Neuronal stem cell (in vitro differentiated cells): Measurements from ENCODE around the gene PTPRM.

Experiments used
- DNase-seq: peaks from one replicate; pipeline ENCODE4 v3.0.0-alpha.2; 2013; ENCODE audit warnings: low spot score
- H2AFZ ChIP-seq: one replicate; pipeline ENCODE4 v1.6.1; 2013; ENCODE audit warnings: mild to moderate bottlenecking, low read length, inconsistent platforms
- H2AK5ac ChIP-seq: 2 replicates; pipeline ENCODE4 v1.6.1; 2013; ENCODE audit warnings: low read depth, mild to moderate bottlenecking, inconsistent platforms, low read length, moderate library complexity, mixed read lengths
- H2BK120ac ChIP-seq: 2 replicates; pipeline ENCODE4 v1.6.1; 2013; ENCODE audit warnings: low read depth, mild to moderate bottlenecking, inconsistent platforms, low read length, moderate library complexity, mixed read lengths
- H2BK12ac ChIP-seq: one replicate; pipeline ENCODE4 v1.6.1; 2013; ENCODE audit warnings: low read length, inconsistent platforms
- H2BK15ac ChIP-seq: 2 replicates; pipeline ENCODE4 v1.6.1; 2013; ENCODE audit warnings: mild to moderate bottlenecking, low read length, inconsistent platforms, mixed read lengths
- H2BK5ac ChIP-seq: one replicate; pipeline ENCODE4 v1.6.1; 2013; ENCODE audit warnings: inconsistent platforms, mild to moderate bottlenecking, low read length, moderate library complexity
- H3K14ac ChIP-seq: one replicate; pipeline ENCODE4 v1.6.1; 2013; ENCODE audit warnings: low read length, inconsistent platforms
- H3K18ac ChIP-seq: 2 replicates; pipeline ENCODE4 v1.6.1; 2013; ENCODE audit warnings: low read length, inconsistent platforms
- H3K23ac ChIP-seq: 2 replicates; pipeline ENCODE4 v1.6.1; 2013; ENCODE audit warnings: low read depth, mild to moderate bottlenecking, mixed read lengths, low read length, inconsistent platforms; ENCODE audit not compliant: poor library complexity
- H3K27ac ChIP-seq: replicated peaks from 3 replicates; pipeline ENCODE4 v1.5.1; 2013; ENCODE audit warnings: low read length, inconsistent platforms
- H3K27me3 ChIP-seq, 3 experiments: 2 replicates each; pipeline ENCODE4 v1.6.1; 2013; ENCODE audit warnings: low read length in 3 of 3, mild to moderate bottlenecking in 2 of 3, inconsistent platforms in 1 of 3, low read depth in 1 of 3, mixed read lengths in 1 of 3, moderate library complexity in 1 of 3; ENCODE audit not compliant: control insufficient read depth in 3 of 3, insufficient read depth in 3 of 3
- H3K36me3 ChIP-seq, 2 donors: replicated peaks in 1 of 2; 2 replicates each; pipeline ENCODE4 v1.6.1; 2013; ENCODE audit warnings: low read length in 2 of 2; ENCODE audit not compliant: control insufficient read depth in 2 of 2, insufficient read depth in 2 of 2
- H3K4ac ChIP-seq: 2 replicates; pipeline ENCODE4 v1.6.1; 2013; ENCODE audit warnings: inconsistent platforms, mild to moderate bottlenecking, low read length, moderate library complexity
- H3K4me1 ChIP-seq, 2 donors: 1 replicate in 1 of 2; 2 replicates in 1 of 2; pipeline ENCODE4 v1.6.1; 2013; ENCODE audit warnings: low read length in 2 of 2, low read depth in 1 of 2; ENCODE audit not compliant: control insufficient read depth in 2 of 2, insufficient read depth in 1 of 2
- H3K4me2 ChIP-seq: one replicate; pipeline ENCODE4 v1.6.1; 2013; ENCODE audit warnings: mild to moderate bottlenecking, low read length, inconsistent platforms; ENCODE audit not compliant: insufficient read depth, poor library complexity, severe bottlenecking
- H3K4me3 ChIP-seq, 2 donors: 2 replicates each; pipeline ENCODE4 v1.5.1; 2013; ENCODE audit warnings: low read length in 2 of 2, mild to moderate bottlenecking in 2 of 2, inconsistent platforms in 1 of 2, moderate library complexity in 1 of 2
- H3K79me1 ChIP-seq: one replicate; pipeline ENCODE4 v1.6.1; 2013; ENCODE audit warnings: low read depth, mild to moderate bottlenecking, inconsistent platforms, low read length, moderate library complexity
- H3K9ac ChIP-seq: one replicate; pipeline ENCODE4 v1.6.1; 2013; ENCODE audit warnings: mild to moderate bottlenecking, low read depth, low read length, inconsistent platforms; ENCODE audit not compliant: poor library complexity
- H3K9me3 ChIP-seq, 2 donors: replicated peaks in 1 of 2; 2 replicates each; pipeline versions ENCODE3 to v1.6.1; 2013; ENCODE audit warnings: low read length in 2 of 2, mild to moderate bottlenecking in 2 of 2, inconsistent platforms in 1 of 2, low read depth in 1 of 2, mixed read lengths in 1 of 2, moderate library complexity in 1 of 2; ENCODE audit not compliant: control insufficient read depth in 2 of 2, insufficient read depth in 1 of 2
- H4K8ac ChIP-seq: one replicate; pipeline ENCODE4 v1.6.1; 2013; ENCODE audit warnings: low read depth, mild to moderate bottlenecking, inconsistent platforms, low read length, moderate library complexity
- H4K91ac ChIP-seq: one replicate; pipeline ENCODE4 v1.6.1; 2013; ENCODE audit warnings: low read length, low read depth, mild to moderate bottlenecking, inconsistent platforms; ENCODE audit not compliant: poor library complexity
- WGBS, 2 donors: extraction: QIAGEN DNeasy Blood & Tissue Kit; methylation state at CpG; one replicate each; pipeline ENCODE4 v1.1.7; 2013; ENCODE audit warnings: missing lambda C conversion rate in 2 of 2, mixed read lengths in 1 of 2; ENCODE audit not compliant: insufficient read length in 2 of 2, insufficient replicate concordance in 1 of 2; ENCODE audit errors: extremely low coverage in 2 of 2; 5-methylcytosine and 5-hydroxymethylcytosine counted together

PTPRM gene

GRCh38 chr18:7749510-7749981 is 182.4 kb downstream of the PTPRM start:
- Histone ChIP-seq H3K4ac (no peak overlapping the region), H3K4me2 (no peak overlapping the region), H3K9ac (no peak overlapping the region), H3K14ac (no peak overlapping the region), H3K27me3 (no peaks in the 10 kb centered on the region), H3K36me3 (no peaks in the 10 kb centered on the region), H3K27ac (no peak overlapping the region), H2BK5ac (no peak overlapping the region), H4K8ac (no peak overlapping the region), H2BK120ac (no peak overlapping the region), H2BK15ac (no peak overlapping the region), H4K91ac (no peak overlapping the region), H3K4me3 (no peak overlapping the region), H2AFZ (peak overlapping the region; percentile 1), H3K23ac (no peak overlapping the region), H3K4me1 (peaks cover 9 to 15% of the 10 kb centered on the region in 2 donors), H2AK5ac (no peak overlapping the region), H2BK12ac (no peak overlapping the region), H3K9me3 (peaks cover 2 to 14% of the 10 kb centered on the region in 2 donors), H3K18ac (no peak overlapping the region), H3K79me1 (no peaks in the 10 kb centered on the region)
- no peak for DNase-seq
- no CpG with 5 or more reads among the region's 2 CpGs for WGBS, 2 donors

- H3K18ac ChIP-seq, result no peak overlapping the region
These were observed 183.1 kb downstream of the PTPRM start for GRCh38 chr18:7750095-7750663.

GRCh38 chr18:7750966-7751365 is 183.8 kb downstream of the PTPRM start:
- Histone ChIP-seq H3K4ac (no peak overlapping the region), H3K36me3 (no peaks in the 10 kb centered on the region), H3K79me1 (no peaks in the 10 kb centered on the region), H2BK5ac (no peak overlapping the region), H2BK12ac (no peak overlapping the region), H3K23ac (no peak overlapping the region), H3K27me3 (no peaks in the 10 kb centered on the region), H3K18ac (no peak overlapping the region), H3K9me3 (peaks cover 2 to 5% of the 10 kb centered on the region in 2 donors), H2BK15ac (no peak overlapping the region), H2AFZ (no peak overlapping the region), H3K4me2 (no peak overlapping the region), H2BK120ac (no peak overlapping the region), H4K8ac (no peak overlapping the region), H3K9ac (no peak overlapping the region), H3K4me3 (no peak overlapping the region), H2AK5ac (no peak overlapping the region), H4K91ac (no peak overlapping the region), H3K27ac (no peak overlapping the region), H3K14ac (no peak overlapping the region), H3K4me1 (peaks cover 9 to 16% of the 10 kb centered on the region in 2 donors)
- no peak for DNase-seq
- WGBS, 2 donors, result no CpG with 5 or more reads among the region's 5 CpGs

More at GRCh38 chr18:7750095-7750663, 183.1 kb downstream of the PTPRM start:
- Histone ChIP-seq H3K4me2 (no peak overlapping the region), H3K9me3 (peaks cover 2 to 13% of the 10 kb centered on the region in 2 donors), H2AFZ (no peak overlapping the region), H3K23ac (no peak overlapping the region), H3K4me1 (peaks cover 9 to 16% of the 10 kb centered on the region in 2 donors), H3K4ac (no peak overlapping the region), H3K9ac (no peak overlapping the region), H3K27me3 (no peaks in the 10 kb centered on the region), H3K14ac (no peak overlapping the region), H3K4me3 (no peak overlapping the region), H4K91ac (no peak overlapping the region), H3K27ac (no peak overlapping the region), H2BK15ac (no peak overlapping the region), H2AK5ac (no peak overlapping the region), H3K36me3 (no peaks in the 10 kb centered on the region), H2BK120ac (no peak overlapping the region), H3K79me1 (no peaks in the 10 kb centered on the region), H2BK5ac (no peak overlapping the region), H2BK12ac (no peak overlapping the region), H4K8ac (no peak overlapping the region)
- WGBS, 2 donors, result no CpG with 5 or more reads among the region's 6 CpGs
- DNase-seq, result no peak

GRCh38 chr18:7754258-7754657 is 187.1 kb downstream of the PTPRM start:
- H3K4me2 ChIP-seq, result no peak overlapping the region
- H3K36me3 ChIP-seq, result no peaks in the 10 kb centered on the region
- H3K18ac ChIP-seq, result no peak overlapping the region
- no peak overlapping the region for H3K9ac ChIP-seq
- no peak overlapping the region for H2BK12ac ChIP-seq
- no peaks in the 10 kb centered on the region for H3K79me1 ChIP-seq
- no peaks in the 10 kb centered on the region for H3K27me3 ChIP-seq
- H3K4me1 ChIP-seq, result peaks cover 9 to 13% of the 10 kb centered on the region in 2 donors
- H2AFZ ChIP-seq, result no peak overlapping the region
- H2BK15ac ChIP-seq, result no peak overlapping the region
- H3K4ac ChIP-seq, result no peak overlapping the region
- H3K14ac ChIP-seq, result no peak overlapping the region
- no CpG with 5 or more reads among the region's 1 CpG for WGBS, 2 donors
- no peaks in the 10 kb centered on the region for H3K9me3 ChIP-seq
- no peak overlapping the region for H2AK5ac ChIP-seq
- no peak overlapping the region for H2BK5ac ChIP-seq
- no peak overlapping the region for H2BK120ac ChIP-seq
- H3K27ac ChIP-seq, result no peak overlapping the region
- DNase-seq, result no peak
- no peak overlapping the region for H3K4me3 ChIP-seq
- H4K8ac ChIP-seq, result no peak overlapping the region
- no peak overlapping the region for H4K91ac ChIP-seq
- no peak overlapping the region for H3K23ac ChIP-seq
